GM19395 (cell line): ENCODE data around the gene WDR75.
"Not testable (repeated sequence)": the region's sequence is repeated elsewhere in the genome, so short reads cannot be mapped to it uniquely, and the experiment has no call there.

Experiments used
- ATAC-seq: cut with Tn5 transposase; IDR thresholded peaks from one replicate; pipeline ENCODE4 v1.9.1; 2021; ENCODE audit warnings: mild to moderate bottlenecking, moderate library complexity; ENCODE audit not compliant: unreplicated experiment

Gene WDR75

GRCh38 chr2:189440947-189441708 lies at the start of gene WDR75:
Gene WDR75 (plus strand): TSS chr2:189441474. CDS start chr2:189441493, 19 bp downstream.
- peak; percentile 89 for ATAC-seq

- ATAC-seq = no peak
Measured at GRCh38 chr2:189393440-189394111, 47.7 kb upstream of the WDR75 start.

DNA sequence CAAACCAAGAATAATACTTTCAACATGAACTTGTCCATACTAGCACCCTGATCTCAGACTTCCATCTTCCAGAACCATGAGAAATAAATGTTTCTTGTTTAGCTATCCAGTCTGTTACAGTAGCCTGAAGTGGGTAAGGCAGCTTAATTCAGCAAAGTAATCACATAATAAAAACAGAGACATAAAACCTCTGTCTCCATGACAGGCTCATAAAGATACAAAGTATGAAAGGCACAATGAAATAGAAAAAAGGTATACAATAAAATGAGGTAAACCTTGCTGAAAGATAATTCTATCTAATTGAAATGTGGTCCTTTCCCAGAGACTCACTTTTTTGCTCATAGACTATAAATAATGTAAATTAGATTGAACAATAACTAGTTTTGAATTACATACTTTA lies 46.7 kb upstream of the WDR75 start:
- no peak for ATAC-seq

DNA sequence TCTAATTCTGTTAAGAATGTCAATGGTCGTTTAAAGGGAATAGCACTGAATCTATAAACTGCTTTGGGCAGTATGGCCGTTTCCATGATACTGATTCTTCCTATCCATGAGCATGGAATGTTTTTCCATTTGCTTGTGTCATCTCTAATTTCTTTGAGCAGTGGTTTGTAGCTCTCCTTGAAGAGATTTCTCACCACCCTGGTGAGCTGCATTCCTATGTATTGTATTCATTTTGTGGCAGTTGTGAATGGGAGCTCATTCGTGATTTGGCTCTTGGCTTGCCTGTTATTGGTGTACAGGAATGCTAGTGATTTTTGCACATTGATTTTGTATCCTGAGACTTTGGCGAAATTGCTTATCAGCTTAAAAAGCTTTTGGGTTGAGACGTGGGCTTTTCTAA lies 38.3 kb upstream of the WDR75 start:
- ATAC-seq = no peak

- ATAC-seq = no peak
Measured at GRCh38 chr2:189406586-189407233, 34.6 kb upstream of the WDR75 start.

DNA sequence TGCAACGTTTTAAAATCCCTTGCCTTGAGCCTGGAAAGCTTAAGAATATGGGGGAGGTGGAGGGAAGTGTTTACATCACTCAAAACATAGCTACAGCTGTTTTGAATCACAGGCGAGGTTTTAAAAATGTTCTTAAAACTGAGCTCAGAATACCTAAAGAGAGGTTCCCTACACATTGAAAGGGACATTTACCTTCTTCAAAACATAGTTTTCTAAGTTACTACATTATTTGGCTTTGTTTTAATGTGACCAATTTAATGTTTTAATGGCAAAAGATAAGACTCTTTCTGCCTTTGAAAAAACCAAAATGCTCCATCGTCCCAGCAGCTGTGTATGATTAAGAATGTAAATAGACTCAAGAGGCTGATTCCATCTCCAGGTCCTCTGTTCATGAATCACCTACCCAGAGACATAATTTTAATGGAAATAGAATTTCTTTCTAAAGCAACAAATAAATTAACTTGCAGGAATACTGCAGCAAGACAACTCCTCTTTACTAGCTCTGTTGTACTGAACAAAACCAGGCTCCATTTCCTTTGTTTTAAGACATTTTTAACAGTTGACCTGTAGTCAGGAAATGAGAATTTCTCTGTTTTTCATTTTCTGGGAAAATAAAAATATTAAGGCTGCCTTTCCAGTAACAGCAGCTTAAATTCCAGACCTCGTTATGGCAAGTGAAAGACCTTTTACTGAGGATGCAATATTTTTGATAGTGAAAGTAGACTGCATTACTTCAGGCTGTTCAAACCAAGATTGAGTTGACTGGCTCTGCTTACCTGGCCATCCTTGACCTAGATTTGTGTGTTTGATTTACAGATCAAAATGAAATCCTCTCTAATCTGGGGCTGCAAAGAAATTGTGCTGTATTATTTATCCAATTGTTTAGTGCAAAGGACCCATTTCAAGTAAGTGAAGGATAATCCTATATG lies 33.7 kb upstream of the WDR75 start:
- ATAC-seq = no peak

GRCh38 chr2:189408294-189408693 lies 33.0 kb upstream of the WDR75 start:
- no peak for ATAC-seq

- ATAC-seq = no peak
Measured at GRCh38 chr2:189409131-189409530, 32.1 kb upstream of the WDR75 start.

DNA sequence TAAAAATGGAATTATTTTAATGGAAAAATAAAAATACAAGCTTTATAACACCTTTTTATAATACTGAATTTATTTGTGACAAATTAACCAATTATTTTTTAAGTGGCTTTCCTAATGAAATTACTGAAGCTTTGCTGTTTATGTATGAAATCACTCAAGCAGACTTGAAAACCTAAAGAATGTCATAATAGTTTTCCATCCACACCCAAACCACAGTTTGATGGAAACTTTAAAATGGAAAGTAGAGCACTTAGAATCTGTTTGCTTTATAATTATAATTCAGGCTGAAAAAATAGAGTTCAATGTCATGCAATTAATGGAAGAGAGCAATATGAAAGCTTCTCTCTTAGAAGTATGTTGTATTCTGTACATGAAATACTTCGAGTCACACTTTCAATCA lies 31.6 kb upstream of the WDR75 start:
- ATAC-seq = no peak

DNA sequence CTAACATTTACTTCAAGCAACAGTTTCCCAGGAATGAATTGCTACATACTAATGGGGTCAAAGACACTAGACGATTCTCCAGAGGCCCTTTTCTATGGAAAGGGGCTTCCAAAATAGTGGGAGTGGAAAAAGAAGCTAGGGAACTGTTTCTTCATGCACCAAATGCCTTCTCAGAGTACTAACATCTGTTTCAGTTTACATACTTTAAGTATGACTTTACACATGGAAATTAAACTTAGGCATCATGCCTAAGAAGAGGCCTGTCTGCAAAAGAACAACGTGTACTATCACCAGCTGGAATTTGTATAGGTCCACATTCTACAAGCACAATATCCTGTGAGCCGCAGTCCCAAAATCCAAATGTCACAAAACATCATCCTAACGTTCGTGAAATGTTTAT lies 29.4 kb upstream of the WDR75 start:
- peak; percentile 38 for ATAC-seq

- peak; percentile 88 for ATAC-seq
Measured at GRCh38 chr2:189412330-189412953, 28.8 kb upstream of the WDR75 start.

DNA sequence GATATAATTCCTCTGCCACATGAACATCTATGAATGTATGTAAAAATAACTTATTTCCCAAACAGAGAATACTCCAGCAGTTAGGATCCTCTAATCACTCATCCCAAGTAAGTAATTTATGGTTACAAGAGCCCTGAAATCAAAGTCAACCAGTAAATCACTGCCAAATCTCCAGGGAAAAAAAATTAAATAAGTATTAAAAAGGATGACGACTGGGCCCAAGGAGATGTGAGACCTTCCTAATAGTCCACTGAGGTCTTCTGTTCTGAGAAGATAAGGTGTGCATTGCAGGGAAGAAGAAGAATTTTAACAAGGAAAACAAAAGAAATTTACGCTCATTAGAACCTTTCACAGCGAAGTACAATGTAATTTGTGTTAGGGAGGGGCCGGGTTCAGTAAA lies 28.0 kb upstream of the WDR75 start:
- ATAC-seq = no peak

DNA sequence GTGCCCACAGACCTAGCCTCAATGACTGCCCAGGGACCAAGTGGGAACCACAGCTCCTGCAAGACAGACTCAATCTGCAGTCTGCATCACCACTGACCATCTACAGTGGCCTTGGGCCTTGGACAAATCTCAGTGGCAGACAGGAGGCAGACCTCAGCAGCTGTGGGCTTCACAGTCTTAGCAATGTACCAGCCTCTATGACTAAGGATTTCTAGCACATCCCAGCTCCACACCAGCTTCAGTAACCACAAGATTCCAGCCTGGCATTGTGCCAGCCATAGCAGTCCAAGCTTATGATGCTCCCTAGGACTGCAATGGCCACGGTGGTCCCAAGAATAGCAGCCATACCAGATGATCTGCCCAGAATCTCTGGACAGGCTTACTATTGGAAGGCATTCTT lies 19.6 kb upstream of the WDR75 start:
- no peak for ATAC-seq

- no peak for ATAC-seq
Measured at GRCh38 chr2:189424961-189425360, 16.3 kb upstream of the WDR75 start.

GRCh38 chr2:189425676-189426075 lies 15.6 kb upstream of the WDR75 start:
- no peak for ATAC-seq

- ATAC-seq = no peak
Measured at GRCh38 chr2:189426886-189427285, 14.4 kb upstream of the WDR75 start.

DNA sequence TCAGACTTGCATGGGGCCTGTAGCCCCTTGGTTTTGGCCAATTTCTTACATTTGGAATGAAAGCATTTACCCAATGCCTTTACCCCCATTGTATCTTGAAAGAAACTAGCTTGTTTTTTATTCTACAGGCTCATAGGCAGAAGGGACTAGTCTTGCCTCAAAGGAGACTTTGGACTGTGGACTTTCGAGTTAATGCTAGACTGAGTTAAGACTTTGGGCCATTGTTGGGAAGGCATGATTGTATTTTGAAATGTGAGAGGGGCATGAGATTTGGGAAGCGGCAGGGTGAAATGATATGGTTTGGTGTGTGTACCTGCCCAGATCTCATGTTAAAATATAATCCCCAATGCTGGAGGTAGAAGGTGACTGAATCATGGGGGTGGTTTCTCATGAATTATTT lies 13.4 kb upstream of the WDR75 start:
- ATAC-seq = no peak

GRCh38 chr2:189430448-189430847 lies 10.8 kb upstream of the WDR75 start:
- not testable (repeated sequence) for ATAC-seq

- not testable (repeated sequence) for ATAC-seq
Measured at GRCh38 chr2:189435803-189436202, 5.5 kb upstream of the WDR75 start.

DNA sequence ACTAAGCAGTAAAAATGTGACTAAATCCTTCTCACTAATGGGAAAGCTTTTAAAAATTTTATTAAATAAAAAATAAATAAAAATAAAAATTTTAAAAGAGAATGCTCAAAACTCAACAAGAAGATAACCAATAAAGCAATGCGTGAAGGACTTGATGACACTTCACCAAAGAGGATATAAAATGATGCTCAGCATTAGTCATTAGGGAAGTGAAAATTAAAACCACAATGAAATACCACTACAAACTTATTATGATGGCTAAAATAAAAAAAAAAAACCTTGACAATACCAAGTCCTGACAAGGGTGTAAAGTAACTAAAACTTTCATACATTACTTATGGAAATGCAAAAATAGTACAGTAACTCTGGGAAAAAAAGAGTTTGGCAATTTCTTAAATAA lies 3.3 kb upstream of the WDR75 start:
- ATAC-seq = no peak
